ENCODE results near the gene JARID2. TPM values are rescaled to one million over a fixed set of nuclear protein-coding genes. Genes with fewer than 3 reads are reported as not detected.

Gene JARID2
- total and polyA plus RNA-seq, 2 of the 8 experiments (the other 6 are each of a cell fraction or from before 2014, with no cell fraction given) = 60.1 to 239 TPM

GRCh38 chr6:15242937-15243614 lies 2.8 kb upstream of the JARID2 start:
- H3K79me1 ChIP-seq (ENCODE audit: low read depth, low read length) = no peaks in the 10 kb centered on the region
- no peak for TF ChIP-seq TAF7 (optimal IDR thresholded peaks at IDR 0.05; ENCODE audit: borderline replicate concordance, low read depth, low read length)
- no peak for TF ChIP-seq KDM4A (IDR thresholded peaks at IDR 0.05; ENCODE audit: low read depth, low read length, severe bottlenecking)
- no peak for TF ChIP-seq SIRT6 (IDR thresholded peaks at IDR 0.05; ENCODE audit: low read length)

More at GRCh38 chr6:15242937-15243614, 2.8 kb upstream of the JARID2 start:
- H2AFZ ChIP-seq (ENCODE audit: low read length) = no peak overlapping the region
- H3K23ac ChIP-seq (ENCODE audit: insufficient read length) = no peak overlapping the region
- peak overlapping the region in 1 of 4 experiments; percentile 17; a peak in 1 of 7 replicates for H3K9ac ChIP-seq (replicated peaks in 1 of 4; ENCODE audit: extremely low read depth in 1 of 4, low read depth in 3 of 4, low read length in 3 of 4)
- DNase-seq (ENCODE audit: low read depth in 1 of 2, low spot score in 2 of 2) (no peak), FAIRE-seq (no peak)
- peak overlapping the region; percentile 91 for H3K4ac ChIP-seq (replicated peaks; ENCODE audit: insufficient read length, low read depth, low read length)
- H3K18ac ChIP-seq (ENCODE audit: extremely low read depth, low read length) = peak overlapping the region; percentile 89; the same call in 1 of the 2 replicates
- POLR2A ChIA-PET (ENCODE audit: partially characterized antibody) = interaction anchor here (1.0 to 2.0 kb wide), 5 partner anchors 18 to 140 kb away, joined by 3 to 8 read pairs (median 4); no protein-coding TSS in a partner anchor
- H4K5ac ChIP-seq (ENCODE audit: insufficient read length, low read depth, low read length) = peak overlapping the region; percentile 86
- 0% methylated on average over 1 of the region's 1 CpG; no CpG with 5 or more reads in 1 of the 2 experiments for WGBS, 2 experiments (ENCODE audit: extremely low coverage in 1 of 2, insufficient coverage in 1 of 2, insufficient read length in 1 of 2, insufficient replicate concordance in 2 of 2, low coverage in 1 of 2, low lambda C conversion rate in 2 of 2, missing lambda C conversion rate in 1 of 2)
- H3K4me1 ChIP-seq (replicated peaks in 1 of 4; ENCODE audit: control insufficient read depth in 3 of 4, insufficient read depth in 4 of 4, low read length in 3 of 4) = peaks cover 2 to 24% (median 13%) of the 10 kb centered on the region in 4 experiments; a peak in 6 of 7 replicates
- H3K79me2 ChIP-seq (ENCODE audit: control insufficient read depth in 1 of 2, insufficient read depth in 2 of 2, low read length in 2 of 2) = peaks cover 26 to 54% of the 10 kb centered on the region in 2 experiments
- no peak overlapping the region for H3K14ac ChIP-seq (ENCODE audit: insufficient read length)
- peak overlapping the region; percentile 92; the same call in 1 of the 2 replicates for H2BK5ac ChIP-seq (ENCODE audit: low read depth, low read length)
- peak overlapping the region; percentile 61 to 99 (median 84) for H3K4me3 ChIP-seq (ENCODE audit: extremely low read depth in 1 of 4, insufficient read depth in 2 of 4, low read depth in 3 of 4, low read length in 4 of 4)
- H2BK15ac ChIP-seq (ENCODE audit: low read length) = no peak overlapping the region
- H3K27ac ChIP-seq (ENCODE audit: low read depth, low read length) = peak overlapping the region; percentile 15; the same call in 1 of the 2 replicates
- H4K8ac ChIP-seq (ENCODE audit: extremely low read depth, insufficient read depth, low read length) = no peak overlapping the region
- no peaks in the 10 kb centered on the region for H3K36me3 ChIP-seq (ENCODE audit: control insufficient read depth in 2 of 4, insufficient read depth in 4 of 4, low read length in 3 of 4)
- peak overlapping the region; percentile 53; the same call in 1 of the 2 replicates for H2BK20ac ChIP-seq (ENCODE audit: low read length)
- H2BK12ac ChIP-seq (ENCODE audit: low read depth, low read length) = 0 out of 2 replicates have a peak overlapping the region, but pooled peaks have one; percentile 22
- H3K27me3 ChIP-seq (replicated peaks in 1 of 4; ENCODE audit: control insufficient read depth in 3 of 4, extremely low read depth in 1 of 4, insufficient read depth in 3 of 4, low read length in 3 of 4) = no peaks in the 10 kb centered on the region
- peak overlapping the region; percentile 24 for H3K56ac ChIP-seq (replicated peaks; ENCODE audit: insufficient read length, low read depth, low read length)
- H4K91ac ChIP-seq (replicated peaks; ENCODE audit: insufficient read length, low read length) = peak overlapping the region; percentile 92
- H4K20me1 ChIP-seq (replicated peaks in 1 of 2; ENCODE audit: control insufficient read depth in 1 of 2, insufficient read depth in 2 of 2, low read length in 2 of 2) = peaks cover 9 to 12% of the 10 kb centered on the region in 2 experiments
- H3K4me2 ChIP-seq (ENCODE audit: insufficient read depth in 1 of 2, low read depth in 2 of 2, low read length in 2 of 2) = peak overlapping the region; percentile 75 to 89
- H2AK5ac ChIP-seq (ENCODE audit: low read depth, low read length) = no peak overlapping the region
- H3K9me3 ChIP-seq (ENCODE audit: insufficient read depth in 2 of 2, low read depth in 1 of 2, low read length in 1 of 2) = no peaks in the 10 kb centered on the region
- H3K23me2 ChIP-seq (ENCODE audit: low read depth, low read length) = peaks cover 2% of the 10 kb centered on the region; the same call in 1 of the 2 replicates
- CTCF ChIA-PET (ENCODE audit: partially characterized antibody) = interaction anchor here (0.6 to 1.5 kb wide), 4 partner anchors 11 to 112 kb away, joined by 3 to 4 read pairs (median 3); no protein-coding TSS in a partner anchor
- H2BK120ac ChIP-seq (replicated peaks; ENCODE audit: low read depth, low read length) = peak overlapping the region; percentile 99
